ENCODE measurements around the gene PIGK.

DNA sequence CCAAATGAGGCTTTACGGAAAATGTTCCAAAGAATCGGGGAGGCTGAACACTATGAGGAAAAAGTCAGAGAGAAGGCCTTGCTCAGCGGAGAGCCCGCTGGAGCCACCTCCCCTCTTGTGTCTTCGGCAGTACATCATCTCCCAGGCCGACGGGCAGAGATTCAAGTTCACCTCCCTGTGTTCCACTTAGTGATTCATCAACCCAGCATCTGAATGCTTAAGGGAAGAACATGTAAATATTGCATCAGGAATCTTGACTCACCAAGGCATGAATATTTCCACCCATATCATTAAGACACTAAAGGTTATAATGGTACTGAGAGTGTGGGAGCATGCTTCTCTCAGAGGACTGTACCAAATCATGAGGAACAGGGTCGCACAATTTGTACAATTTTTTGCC, 179.5 kb downstream of the PIGK start:
- no peak for TF ChIP-seq GATA2 (IDR thresholded peaks at IDR 0.05; ENCODE audit: low read depth, low read length)
- TF ChIP-seq GATA3 (IDR thresholded peaks at IDR 0.05; ENCODE audit: low read depth, low read length): no peak

Data from SH-SY5Y (cell line).